Jurkat, Clone E6-1 (cell line): ENCODE results near the gene GNB5.
"Not testable (repeated sequence)": the region's sequence is repeated elsewhere in the genome, so short reads cannot be mapped to it uniquely, and the experiment has no call there.

ENCODE experiments used
- DNase-seq: peaks from one replicate; pipeline ENCODE4 v3.0.0-alpha.2; 2011; ENCODE audit warnings: low read depth, low spot score
- H3K4me3 ChIP-seq: 2 replicates; pipeline ENCODE4 v1.5.1; 2011; ENCODE audit warnings: mild to moderate bottlenecking, low read length, control low read depth, moderate library complexity

Gene GNB5

DNA sequence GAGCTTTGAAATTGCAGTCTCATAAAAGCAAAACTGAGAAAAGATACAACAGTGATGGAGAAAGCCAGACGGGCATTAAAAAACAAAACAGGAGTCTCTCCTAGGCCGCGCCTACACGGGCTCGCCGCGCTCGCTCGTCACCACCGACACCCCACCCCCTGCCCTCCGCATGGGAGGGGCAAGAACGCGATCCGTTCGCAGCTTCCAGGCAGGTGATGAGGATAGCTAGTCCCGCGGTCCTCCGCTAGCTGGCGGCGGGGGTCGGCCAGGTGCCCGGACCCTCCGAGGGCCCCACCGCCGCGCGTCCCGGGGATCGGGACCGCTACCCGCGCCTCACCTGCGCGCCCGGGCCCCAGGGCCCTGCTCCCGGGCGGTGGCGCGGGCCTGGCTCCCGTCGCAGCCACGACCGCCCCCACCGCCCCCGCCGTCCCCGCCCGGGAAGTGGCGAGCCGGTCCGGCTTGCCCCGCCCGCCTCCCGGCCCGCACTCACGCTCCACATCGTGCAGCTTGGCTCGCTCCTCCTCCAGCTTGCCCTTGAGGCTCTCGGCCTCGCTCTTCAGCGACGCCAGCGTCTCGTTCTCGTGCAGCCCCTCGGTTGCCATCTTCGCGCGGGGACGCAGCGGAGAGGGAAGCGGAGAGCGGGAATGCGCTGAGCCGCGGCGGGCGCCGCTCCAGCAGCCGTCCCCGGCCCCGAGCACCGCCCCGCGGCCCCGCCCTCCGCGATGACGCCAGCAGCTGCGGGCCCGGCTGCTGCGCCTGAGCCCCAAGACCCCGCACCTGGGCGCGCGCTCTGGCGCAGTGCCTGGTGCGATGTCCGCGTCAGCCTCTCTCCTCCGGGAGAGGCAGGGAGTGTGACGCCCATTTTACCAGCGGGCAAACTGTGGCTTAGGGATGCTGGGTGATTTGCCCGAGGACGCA, 11.7 kb downstream of the GNB5 start:
- peak; percentile 82 for DNase-seq
- peak overlapping the region; percentile 79 for H3K4me3 ChIP-seq

DNA sequence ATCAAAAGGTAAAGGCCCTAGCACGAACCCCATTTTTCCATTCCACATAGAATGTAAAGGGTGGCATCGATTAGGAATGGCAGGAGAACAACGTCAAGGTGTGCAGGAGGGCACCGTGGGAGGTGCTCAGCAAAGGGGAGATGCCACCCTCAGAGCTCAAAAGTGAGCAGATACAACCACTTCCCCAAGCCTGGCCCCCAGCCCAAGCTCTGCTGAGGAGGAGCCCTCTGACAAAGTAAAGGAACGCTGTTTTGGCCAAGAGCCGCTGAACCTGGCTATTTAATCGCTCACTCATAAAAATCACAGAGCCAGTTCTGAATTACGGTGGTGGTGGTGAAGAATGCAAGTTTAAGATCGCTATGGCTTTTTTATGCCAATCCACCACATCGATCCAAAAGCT, 12.4 kb downstream of the GNB5 start:
- no peak for DNase-seq
- peak overlapping the region; percentile 79 for H3K4me3 ChIP-seq

DNA sequence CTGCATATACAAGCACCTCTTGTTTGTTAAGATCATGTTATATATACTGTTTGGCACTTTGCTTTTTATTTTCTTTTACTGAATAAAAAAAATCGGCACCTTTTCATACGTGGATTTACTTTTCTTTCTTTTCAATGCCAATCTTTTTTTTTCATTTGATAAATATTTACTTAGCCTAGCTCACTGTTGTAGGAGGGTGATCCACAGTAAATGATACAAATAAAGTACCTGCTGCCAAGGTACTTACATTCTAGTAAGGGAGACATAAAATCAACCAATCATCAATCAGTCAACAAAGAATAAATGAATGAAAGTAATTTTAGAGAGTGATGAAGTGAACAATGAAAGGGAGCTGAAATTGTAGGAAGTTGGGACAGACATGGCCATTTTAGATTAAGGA, 18.3 kb downstream of the GNB5 start:
- H3K4me3 ChIP-seq, result no peak overlapping the region
- DNase-seq, result no peak

DNA sequence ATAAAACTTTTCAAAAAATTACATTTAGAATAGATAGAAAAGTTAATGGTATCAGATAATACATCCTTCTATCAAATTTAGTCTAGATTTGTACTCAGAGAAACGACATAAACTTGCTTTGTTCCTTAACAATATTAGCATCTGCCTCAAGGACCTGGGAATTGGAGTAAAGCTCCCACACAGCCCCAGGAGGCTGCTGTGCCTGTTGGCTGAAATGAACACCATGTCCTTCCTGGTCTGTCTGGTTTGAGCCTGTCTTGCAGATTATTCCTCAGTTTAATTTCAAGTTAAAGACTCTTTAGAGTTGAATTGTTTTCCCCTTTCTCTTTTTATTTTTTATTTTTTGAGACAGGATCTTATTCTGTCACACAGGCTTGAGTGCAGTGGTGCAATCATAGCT, 19.4 kb downstream of the GNB5 start:
- no peak overlapping the region for H3K4me3 ChIP-seq
- no peak for DNase-seq

DNA sequence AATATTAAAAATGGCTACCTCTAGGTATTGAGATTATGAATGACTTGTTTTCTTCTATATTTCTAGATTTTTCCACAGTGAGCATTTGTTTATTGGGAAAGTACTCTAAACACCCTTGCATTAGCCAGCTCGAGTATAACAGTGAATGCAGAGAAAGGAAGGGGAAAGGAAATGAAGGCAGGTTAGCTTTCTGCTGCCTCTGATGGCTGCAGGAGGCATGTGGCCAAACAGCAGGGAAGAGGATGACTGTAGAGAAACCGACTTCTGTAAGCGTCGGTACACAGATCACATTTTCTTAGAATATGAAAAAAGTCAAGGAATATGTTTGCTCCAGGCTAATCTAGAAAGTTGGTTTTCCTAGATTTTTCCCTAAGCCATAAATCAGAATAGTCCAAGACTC, 19.8 kb downstream of the GNB5 start:
- DNase-seq, result no peak
- H3K4me3 ChIP-seq, result no peak overlapping the region

DNA sequence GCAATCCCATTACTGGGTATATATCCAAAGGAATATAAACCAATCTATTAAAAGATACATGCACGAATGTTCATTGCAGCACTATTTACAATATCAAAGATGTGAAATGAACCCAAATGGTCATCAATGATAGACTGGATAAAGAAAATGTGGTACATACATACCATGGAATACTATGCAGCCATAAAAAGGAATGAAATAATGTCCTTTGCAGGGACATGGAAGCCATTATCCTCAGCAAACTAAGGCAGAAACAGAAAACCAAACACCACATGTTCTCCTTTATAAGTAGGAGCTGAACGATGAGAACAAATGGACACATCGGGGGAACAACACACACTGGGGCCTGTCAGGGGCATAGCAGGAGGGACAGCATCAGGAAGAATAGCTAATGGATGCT, 21.0 kb downstream of the GNB5 start:
- DNase-seq, H3K4me3 ChIP-seq: not testable (repeated sequence)

DNA sequence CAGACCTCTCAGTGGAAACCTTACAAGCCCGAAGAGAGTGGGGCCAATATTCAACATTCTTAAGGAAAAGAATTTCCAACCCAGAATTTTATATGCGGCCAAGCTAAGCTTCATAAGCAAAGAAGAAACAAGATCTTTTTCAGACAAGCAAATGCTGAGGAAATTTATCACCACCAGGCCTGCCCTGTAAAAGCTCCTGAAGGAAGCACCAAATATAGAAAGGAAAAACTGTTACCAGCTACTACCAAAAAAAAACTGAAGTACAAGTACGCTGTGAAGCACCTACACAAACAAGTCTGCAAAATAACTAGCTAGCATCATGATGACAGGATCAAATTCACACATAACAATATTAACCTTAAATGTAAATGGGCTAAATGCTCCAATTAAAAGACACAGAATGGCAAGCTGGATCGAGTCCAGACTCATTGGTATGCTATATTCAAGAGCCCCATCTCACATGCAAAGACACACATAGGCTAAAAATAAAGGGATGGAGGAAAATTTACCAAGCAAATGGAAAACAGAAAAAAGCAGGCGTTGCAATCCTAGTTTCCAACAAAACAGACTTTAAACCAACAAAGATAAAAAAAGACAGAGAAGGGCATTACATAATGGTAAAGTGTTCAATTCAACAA, 25.6 kb downstream of the GNB5 start:
- DNase-seq, H3K4me3 ChIP-seq: not testable (repeated sequence)

DNA sequence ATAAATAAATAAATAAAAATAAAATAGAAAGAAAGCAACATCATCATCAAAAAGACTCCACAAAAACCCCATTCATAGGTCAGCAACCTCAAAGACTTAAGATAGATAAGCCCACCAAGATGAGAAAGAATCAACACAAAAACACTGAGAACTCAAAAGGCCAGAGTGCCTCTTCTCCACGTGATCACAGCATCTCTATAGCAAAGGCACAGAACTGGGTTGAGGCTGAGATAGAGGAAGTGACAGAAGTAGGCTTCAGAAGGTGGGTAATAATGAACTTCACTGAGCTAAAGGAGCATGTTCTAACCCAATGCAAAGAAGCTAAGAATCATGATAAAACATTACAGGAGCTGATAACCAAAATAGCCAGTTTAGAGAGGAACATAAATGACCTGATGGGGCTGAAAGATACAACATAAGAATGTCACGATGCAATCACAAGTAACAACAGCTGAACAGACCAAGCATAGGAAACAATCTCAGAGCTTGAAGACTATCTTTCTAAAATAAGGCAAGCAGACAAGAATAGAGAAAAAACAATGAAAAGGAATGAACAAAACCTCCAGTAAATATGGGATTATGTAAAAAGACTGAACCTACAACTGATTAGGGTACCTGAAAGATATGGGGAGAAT, 26.4 kb downstream of the GNB5 start:
- DNase-seq, result no peak
- H3K4me3 ChIP-seq, result no peak overlapping the region

DNA sequence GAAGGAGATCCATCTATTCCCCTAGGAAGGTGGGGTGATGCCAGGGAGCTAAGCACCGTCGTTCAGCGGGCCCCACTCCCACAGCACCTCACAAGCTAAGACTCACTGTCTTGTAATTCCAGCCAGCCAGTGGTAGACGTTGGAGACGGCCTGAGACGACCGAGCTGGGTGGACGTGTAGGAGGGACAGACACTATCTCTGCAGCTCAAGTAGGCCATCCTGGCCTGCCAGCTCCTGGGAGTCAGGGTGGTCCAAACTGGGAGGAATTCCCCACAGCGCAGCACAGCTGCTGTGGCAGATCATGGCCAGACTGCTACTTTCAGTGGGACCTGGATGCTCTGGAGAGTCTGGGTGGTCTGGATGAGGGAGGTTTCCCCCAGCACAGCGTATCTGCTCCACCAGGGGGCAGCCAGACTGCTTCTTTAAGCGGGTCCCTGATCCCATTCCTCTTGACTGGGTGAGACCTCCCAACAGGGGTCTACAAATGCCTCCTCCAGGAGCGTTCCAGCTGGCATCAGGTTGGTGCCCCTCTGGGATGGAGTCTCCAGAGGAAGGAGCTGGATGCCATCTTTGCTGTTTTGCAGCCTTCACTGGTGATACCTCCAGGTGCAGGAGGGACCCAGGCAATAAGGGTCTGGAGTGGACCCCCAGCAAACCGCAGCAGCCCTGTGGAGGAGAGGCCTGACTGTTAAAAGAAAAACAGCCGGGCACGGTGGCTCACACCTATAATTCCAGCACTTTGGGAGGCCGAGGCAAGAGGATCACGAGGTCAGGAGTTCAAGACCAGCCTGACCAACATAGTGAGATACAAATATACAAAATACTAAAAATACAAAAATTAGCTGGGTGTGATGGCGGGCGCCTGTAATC, 27.6 kb downstream of the GNB5 start:
- no peak for DNase-seq
- H3K4me3 ChIP-seq, result no peak overlapping the region

DNA sequence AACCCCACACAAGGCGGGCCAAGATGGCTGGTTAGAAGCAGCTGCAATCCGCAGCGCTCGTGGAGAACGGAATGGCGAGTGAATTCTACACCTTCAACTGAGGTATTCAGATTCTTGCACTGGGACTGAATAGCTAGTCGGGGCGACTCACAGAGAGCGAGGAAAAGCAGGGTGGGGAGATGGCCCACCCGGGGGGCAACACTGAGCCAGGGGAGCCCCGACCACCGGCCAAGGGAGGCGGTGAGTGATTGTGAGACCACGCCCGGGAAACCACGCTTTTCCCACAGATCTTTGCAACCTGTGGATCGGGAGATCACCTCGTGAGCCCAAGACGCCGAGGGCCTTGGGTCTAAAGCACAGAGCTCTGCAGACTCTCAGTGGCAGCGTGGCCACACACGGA, 28.3 kb downstream of the GNB5 start:
- H3K4me3 ChIP-seq, result no peak overlapping the region
- no peak for DNase-seq

DNA sequence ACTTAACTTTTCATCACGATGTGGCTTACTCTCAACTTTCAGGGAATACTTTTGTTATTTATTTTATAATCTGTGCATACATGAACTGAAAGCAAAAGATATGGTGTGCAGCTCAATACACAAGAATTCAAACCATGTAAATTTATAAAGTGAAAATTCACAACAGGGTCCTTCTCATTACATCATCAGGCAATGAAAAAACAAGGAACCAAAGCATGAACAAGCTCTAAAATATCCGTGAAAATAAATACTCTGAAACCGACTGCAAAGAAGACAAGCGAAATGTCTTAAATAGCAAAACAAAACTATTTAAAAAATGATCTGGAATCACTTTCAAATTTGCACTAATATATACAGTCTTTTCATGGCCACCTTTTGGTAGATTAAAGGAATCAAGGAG, 28.9 kb downstream of the GNB5 start:
- no peak overlapping the region for H3K4me3 ChIP-seq
- DNase-seq, result no peak

DNA sequence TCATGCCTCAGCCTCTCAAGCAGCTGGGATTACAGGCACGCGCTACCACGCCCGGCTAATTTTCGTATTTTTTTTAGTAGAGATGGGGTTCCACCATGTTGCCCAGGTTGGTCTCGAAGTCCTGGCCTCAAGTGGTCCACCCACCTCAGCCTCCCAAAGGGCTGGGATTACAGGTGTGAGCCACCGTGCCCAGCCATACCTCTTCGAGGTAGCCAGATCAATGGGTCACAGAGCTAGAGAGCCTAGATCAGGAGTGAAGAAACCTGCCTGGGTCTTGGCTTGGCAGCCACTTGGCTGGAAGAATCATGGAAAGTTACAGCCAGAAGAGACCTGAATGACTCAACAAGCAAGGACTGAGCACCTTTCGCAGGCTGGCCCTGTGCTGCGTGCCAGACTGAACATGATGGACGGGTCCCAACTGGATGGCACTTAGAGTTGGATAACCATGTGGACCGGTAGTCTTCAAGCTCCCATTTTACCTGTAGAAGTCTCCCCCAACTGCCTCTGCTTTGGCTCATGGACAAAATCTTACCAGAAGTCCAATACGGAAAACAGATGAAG, 29.7 kb downstream of the GNB5 start:
- H3K4me3 ChIP-seq, result no peak overlapping the region
- no peak for DNase-seq

DNA sequence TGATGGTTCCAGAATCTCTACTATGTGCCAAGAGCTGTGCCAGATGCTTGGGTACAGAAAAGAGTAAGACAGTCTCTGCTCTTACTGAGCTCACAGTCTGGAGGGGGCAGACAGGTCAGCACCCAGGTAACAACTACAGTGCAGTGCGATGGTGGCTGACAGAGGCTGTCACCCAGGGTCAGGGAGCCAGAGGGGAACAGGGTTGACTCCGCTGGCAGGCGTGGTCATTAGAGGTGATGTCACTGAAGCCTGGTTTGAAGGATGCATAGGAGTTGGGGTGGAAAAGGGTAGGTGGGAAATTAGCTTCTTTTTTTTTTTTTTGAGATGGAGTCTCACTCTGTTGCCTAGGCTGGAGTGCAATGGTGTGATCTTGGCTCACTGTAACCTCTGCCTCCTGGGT, 31.5 kb downstream of the GNB5 start:
- no peak overlapping the region for H3K4me3 ChIP-seq
- no peak for DNase-seq

DNA sequence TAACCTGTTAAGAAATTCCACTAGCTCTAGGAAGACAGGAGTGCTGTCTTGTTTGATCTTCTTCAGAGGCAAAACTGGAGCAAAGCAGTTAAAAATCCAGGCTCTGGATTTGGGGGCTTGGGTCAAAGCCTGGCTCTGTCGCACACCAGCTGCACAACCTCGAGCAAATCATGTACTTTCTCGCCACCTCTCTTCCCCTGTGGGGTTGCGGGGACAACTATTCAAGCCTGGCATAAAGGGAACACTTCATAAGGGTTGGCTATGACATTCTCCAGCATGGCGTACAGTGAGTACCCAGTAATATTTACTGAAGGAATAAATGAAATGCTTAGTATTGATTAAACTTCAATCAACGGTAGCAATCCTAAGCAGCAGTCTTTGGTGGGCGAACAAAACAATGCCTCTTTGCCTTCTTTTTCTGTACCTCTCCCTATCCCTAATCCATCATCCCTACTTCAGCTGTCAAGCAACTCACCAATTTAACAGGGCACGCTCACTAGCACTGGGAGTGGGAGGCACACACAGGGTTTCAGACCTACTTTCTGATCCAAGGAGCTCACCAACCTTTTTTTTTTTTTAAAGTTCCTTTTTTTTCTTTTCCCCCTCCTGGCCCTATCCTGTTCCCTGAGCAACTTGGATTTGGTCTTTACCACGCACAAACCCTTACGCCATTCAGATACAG, 33.0 kb downstream of the GNB5 start:
- no peak for DNase-seq
- no peak overlapping the region for H3K4me3 ChIP-seq

DNA sequence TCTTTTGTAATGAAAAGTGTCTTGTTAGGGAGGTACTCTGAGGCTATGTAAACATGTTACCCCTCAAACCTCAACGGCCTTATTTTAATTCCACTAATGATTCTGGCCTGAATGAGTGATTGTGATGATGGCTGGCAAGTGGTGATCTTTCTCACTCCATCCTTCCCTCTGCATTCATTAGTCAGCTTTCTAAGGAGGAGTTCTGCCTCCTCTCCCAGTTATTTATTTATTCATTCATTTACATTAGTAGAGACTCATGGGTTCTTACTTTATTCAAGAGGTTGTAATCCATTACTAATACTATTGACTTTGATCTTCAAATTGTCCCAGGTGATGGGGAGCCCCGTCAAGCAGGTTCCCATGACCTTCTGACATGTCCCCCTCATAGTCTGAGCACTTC, 35.3 kb downstream of the GNB5 start:
- DNase-seq, result no peak
- H3K4me3 ChIP-seq, result no peak overlapping the region

DNA sequence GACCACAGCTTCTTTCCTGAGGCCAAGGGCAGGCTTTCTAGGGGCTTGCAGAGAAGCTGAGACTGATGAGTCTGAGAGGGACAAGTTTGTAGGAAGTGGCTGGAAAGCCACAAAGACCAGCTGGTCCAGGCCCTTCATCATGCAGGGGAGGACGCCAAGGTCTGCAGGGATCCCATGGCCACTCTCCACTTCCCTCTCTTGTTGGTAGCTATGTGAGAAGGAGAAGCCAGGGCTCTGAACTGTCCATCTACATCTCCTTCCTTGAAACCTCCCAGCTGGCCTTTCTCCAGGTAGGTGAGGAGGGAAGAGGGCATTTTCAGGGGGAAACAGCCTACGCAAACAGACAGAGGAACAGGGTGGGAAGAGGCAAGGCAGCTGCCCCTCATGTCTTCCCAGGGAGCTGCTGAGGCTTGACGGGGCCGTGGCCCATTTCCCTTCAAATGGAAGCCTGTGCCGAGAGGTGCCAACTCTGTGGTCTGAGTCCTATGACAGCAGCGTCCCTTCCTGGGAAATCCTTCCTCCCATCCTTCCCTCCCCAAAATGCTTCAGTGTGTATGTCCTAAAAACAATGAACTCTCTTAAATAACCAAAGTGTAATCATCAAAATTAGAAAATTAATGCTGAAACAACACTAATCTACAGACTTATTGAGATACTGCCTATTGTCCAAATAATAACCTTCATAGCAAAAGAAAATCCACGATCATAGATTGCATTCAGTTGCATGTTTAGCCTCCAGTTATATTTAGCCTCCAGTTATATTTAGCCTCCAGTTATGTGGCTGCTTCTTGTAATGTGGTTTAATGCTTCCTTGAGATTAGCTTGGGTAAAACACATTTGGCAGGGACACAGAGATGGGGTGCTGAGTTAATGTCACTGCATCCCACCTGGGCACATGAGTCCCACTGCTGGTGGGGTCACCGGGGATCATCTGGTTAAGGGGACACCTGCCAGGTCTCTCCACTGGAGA, 36.0 kb downstream of the GNB5 start:
- DNase-seq, result no peak
- no peak overlapping the region for H3K4me3 ChIP-seq
